K562 (cell line): ENCODE measurements around the gene NOTCH1. TPM values are rescaled to one million over a fixed set of nuclear protein-coding genes. Genes with fewer than 3 reads are reported as not detected.

Source experiments
- CUX1 ChIP-seq: fragments of 200-800 bp; sonication (Bioruptor generic); IDR thresholded peaks from 2 replicates; pipeline ENCODE4 v1.6.1; 2016; ENCODE audit warnings: missing genetic modification characterization, missing compliant biosample characterization
- GATAD2B ChIP-seq: fragments of 450-650 bp; IDR thresholded peaks from 2 replicates; pipeline ENCODE4 v1.6.1; 2017; ENCODE audit warnings: mild to moderate bottlenecking, borderline replicate concordance
- HNRNPLL ChIP-seq: fragments of 200-400 bp; formaldehyde crosslinking; IDR thresholded peaks from 2 replicates; pipeline ENCODE4 v1.6.1; 2017; ENCODE audit warnings: low read length, low read depth, mild to moderate bottlenecking; ENCODE audit not compliant: poor library complexity, severe bottlenecking
- IRF2 ChIP-seq: sonication (generic); formaldehyde crosslinking; IDR thresholded peaks from 2 replicates; pipeline ENCODE4 v1.8.1; 2022; ENCODE audit warnings: mild to moderate bottlenecking, missing genetic modification reagents
- SP1 ChIP-seq: sonication (generic); formaldehyde crosslinking; IDR thresholded peaks from 2 replicates; pipeline ENCODE4 v1.8.1; 2022; ENCODE audit warnings: mild to moderate bottlenecking, missing genetic modification reagents
- ZBTB17 ChIP-seq: fragments of 450-650 bp; formaldehyde crosslinking; IDR thresholded peaks from 2 replicates; pipeline ENCODE4 v1.4.0; 2020; ENCODE audit warnings: mild to moderate bottlenecking
- ZNF639 ChIP-seq, 2 experiments: fragments of 200-800 bp in 1 of 2; sonication (Bioruptor generic) in 1 of 2; sonication (generic) in 1 of 2; formaldehyde crosslinking in 1 of 2; IDR thresholded peaks in 1 of 2; conservative IDR thresholded peaks in 1 of 2; 2 replicates each; pipeline versions ENCODE4 v1.5.0 to v1.6.1; 2016 to 2020; ENCODE audit warnings: missing compliant biosample characterization in 1 of 2, missing genetic modification characterization in 1 of 2, missing genetic modification reagents in 1 of 2
- polyA plus RNA-seq, 8 experiments: library from polyadenylated mRNA; depleted of rRNA in 4 of 8; stranded (reverse) in 5 of 8; unstranded in 3 of 8; fragments of >200 nt; fragmentation: Nextera tagmentation in 2 of 8; fragmentation: Illumina TruSeq in 1 of 8; extraction: Ambion mirVana in 2 of 8; extraction: Trizol in 1 of 8; gene quantifications; 2 replicates each; pipeline versions ENCODE4 v1.2.1 to v1.2.3, GENCODE V29; 2011 to 2014; ENCODE audit warnings: inconsistent platforms in 1 of 8, missing spikeins in 1 of 8
- total RNA-seq, 7 experiments: library from RNA; depleted of rRNA in 6 of 7; stranded (reverse); fragments of >200 nt in 6 of 7; fragmentation: Illumina TruSeq in 2 of 7; extraction: Trizol in 2 of 7; gene quantifications; 2 replicates each; pipeline versions ENCODE4 v1.2.1 to v1.2.3, GENCODE V29; 2011 to 2021; ENCODE audit warnings: low replicate concordance in 1 of 7
- TF ChIP-seq, protein P1 (sequence below), 2 experiments: fragments of 450-650 bp; conservative IDR thresholded peaks; 2 replicates each; pipeline ENCODE4 v1.6.1; 2017; ENCODE audit warnings: mild to moderate bottlenecking in 2 of 2, moderate library complexity in 2 of 2
- TF ChIP-seq, protein P2 (sequence below): fragments of 450-650 bp; formaldehyde crosslinking; IDR thresholded peaks from 2 replicates; pipeline ENCODE4 v1.4.0; 2020; ENCODE audit warnings: mild to moderate bottlenecking, moderate library complexity
- TF ChIP-seq, protein P3 (sequence below): sonication (generic); formaldehyde crosslinking; IDR thresholded peaks from 2 replicates; pipeline ENCODE4 v1.8.0; 2022; ENCODE audit warnings: mild to moderate bottlenecking, missing genetic modification reagents

The NOTCH1 gene
- total and polyA plus RNA-seq, 9 of the 15 experiments (the other 6 are each of a cell fraction or from before 2014, with no cell fraction given): 0.03 to 31.4 (median 2.3) TPM

DNA sequence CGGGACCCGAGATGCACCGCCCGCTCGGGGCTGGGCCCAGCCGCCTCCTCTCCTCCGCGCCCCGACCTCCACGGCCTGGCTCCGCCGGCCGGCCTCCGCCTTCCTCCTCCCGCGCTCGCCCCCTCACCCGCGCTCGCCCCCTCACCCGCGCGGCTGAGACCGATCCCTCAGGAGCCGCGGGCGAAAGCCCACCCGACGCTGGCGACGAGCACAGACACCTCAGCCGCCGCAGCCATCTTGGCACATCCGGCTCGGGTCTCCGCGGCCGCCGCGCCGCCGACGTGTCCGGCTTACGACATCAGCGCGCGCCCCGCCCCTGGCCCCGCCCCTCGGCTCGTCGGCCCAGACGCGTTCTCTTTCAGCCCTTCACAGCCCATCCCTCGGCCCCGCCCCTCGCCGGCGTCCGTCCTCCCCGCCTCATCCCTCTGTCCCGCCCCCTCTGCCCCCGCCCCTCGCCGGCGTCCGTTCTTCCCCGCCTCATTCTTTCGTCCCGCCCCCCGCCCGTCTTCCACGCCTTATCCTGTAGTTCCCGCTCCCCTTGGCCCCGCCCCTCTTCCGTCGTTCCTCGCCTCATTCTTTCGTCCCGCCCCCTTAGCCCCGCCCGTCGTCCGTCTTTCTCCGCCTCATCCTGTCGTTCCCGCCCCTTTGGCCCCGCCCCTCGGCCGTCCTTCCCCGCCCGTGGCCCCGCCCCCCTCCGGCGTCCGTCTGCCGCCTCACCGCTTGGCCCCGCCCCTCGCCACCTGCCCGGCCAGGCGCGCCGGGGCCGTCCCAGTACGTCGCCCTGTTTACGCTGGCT is 62.9 kb downstream of the NOTCH1 start, which contains the start of gene SEC16A (continued):
- TF ChIP-seq, protein P1, sequence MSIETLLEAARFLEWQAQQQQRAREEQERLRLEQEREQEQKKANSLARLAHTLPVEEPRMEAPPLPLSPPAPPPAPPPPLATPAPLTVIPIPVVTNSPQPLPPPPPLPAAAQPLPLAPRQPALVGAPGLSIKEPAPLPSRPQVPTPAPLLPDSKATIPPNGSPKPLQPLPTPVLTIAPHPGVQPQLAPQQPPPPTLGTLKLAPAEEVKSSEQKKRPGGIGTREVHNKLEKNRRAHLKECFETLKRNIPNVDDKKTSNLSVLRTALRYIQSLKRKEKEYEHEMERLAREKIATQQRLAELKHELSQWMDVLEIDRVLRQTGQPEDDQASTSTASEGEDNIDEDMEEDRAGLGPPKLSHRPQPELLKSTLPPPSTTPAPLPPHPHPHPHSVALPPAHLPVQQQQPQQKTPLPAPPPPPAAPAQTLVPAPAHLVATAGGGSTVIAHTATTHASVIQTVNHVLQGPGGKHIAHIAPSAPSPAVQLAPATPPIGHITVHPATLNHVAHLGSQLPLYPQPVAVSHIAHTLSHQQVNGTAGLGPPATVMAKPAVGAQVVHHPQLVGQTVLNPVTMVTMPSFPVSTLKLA (conservative IDR thresholded peaks at IDR 0.05): peak in 1 of 2 experiments; percentile 28; a peak in 2 of 4 replicates
- TF ChIP-seq CUX1 (CRISPR knock-in tag): no peak
- TF ChIP-seq, protein P2, sequence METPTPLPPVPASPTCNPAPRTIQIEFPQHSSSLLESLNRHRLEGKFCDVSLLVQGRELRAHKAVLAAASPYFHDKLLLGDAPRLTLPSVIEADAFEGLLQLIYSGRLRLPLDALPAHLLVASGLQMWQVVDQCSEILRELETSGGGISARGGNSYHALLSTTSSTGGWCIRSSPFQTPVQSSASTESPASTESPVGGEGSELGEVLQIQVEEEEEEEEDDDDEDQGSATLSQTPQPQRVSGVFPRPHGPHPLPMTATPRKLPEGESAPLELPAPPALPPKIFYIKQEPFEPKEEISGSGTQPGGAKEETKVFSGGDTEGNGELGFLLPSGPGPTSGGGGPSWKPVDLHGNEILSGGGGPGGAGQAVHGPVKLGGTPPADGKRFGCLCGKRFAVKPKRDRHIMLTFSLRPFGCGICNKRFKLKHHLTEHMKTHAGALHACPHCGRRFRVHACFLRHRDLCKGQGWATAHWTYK (CRISPR knock-in tag): peak; percentile 37; the same call in 1 of the 2 replicates
- TF ChIP-seq SP1 (CRISPR knock-in tag): peak; percentile 95
- TF ChIP-seq, protein P3, sequence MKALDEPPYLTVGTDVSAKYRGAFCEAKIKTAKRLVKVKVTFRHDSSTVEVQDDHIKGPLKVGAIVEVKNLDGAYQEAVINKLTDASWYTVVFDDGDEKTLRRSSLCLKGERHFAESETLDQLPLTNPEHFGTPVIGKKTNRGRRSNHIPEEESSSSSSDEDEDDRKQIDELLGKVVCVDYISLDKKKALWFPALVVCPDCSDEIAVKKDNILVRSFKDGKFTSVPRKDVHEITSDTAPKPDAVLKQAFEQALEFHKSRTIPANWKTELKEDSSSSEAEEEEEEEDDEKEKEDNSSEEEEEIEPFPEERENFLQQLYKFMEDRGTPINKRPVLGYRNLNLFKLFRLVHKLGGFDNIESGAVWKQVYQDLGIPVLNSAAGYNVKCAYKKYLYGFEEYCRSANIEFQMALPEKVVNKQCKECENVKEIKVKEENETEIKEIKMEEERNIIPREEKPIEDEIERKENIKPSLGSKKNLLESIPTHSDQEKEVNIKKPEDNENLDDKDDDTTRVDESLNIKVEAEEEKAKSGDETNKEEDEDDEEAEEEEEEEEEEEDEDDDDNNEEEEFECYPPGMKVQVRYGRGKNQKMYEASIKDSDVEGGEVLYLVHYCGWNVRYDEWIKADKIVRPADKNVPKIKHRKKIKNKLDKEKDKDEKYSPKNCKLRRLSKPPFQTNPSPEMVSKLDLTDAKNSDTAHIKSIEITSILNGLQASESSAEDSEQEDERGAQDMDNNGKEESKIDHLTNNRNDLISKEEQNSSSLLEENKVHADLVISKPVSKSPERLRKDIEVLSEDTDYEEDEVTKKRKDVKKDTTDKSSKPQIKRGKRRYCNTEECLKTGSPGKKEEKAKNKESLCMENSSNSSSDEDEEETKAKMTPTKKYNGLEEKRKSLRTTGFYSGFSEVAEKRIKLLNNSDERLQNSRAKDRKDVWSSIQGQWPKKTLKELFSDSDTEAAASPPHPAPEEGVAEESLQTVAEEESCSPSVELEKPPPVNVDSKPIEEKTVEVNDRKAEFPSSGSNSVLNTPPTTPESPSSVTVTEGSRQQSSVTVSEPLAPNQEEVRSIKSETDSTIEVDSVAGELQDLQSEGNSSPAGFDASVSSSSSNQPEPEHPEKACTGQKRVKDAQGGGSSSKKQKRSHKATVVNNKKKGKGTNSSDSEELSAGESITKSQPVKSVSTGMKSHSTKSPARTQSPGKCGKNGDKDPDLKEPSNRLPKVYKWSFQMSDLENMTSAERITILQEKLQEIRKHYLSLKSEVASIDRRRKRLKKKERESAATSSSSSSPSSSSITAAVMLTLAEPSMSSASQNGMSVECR (CRISPR knock-in tag): peak; percentile 61; the same call in 1 of the 2 replicates
- peak; percentile 79 for TF ChIP-seq HNRNPLL
- 0 out of 2 replicates have a peak, but pooled peaks have one; percentile 61 for TF ChIP-seq IRF2 (CRISPR knock-in tag)
- 0 out of 2 replicates have a peak, but pooled peaks have one; percentile 49 for TF ChIP-seq ZBTB17 (CRISPR knock-in tag)
- peak in 1 of 2 experiments; percentile 64; a peak in 2 of 4 replicates for TF ChIP-seq ZNF639 (CRISPR knock-in tag; conservative IDR thresholded peaks at IDR 0.05 in 1 of 2, IDR thresholded peaks at IDR 0.05 in 1 of 2)
- TF ChIP-seq GATAD2B: 0 out of 2 replicates have a peak, but pooled peaks have one; percentile 21
